HG03175 (cell line): ENCODE results near the gene ZNF239.
"Not testable (repeated sequence)": the region's sequence is repeated elsewhere in the genome, so short reads cannot be mapped to it uniquely, and the experiment has no call there.

Experiments
- ATAC-seq: cut with Tn5 transposase; IDR thresholded peaks from one replicate; pipeline ENCODE4 v1.9.1; 2021; ENCODE audit warnings: mild to moderate bottlenecking, moderate library complexity; ENCODE audit not compliant: unreplicated experiment

The ZNF239 gene

DNA sequence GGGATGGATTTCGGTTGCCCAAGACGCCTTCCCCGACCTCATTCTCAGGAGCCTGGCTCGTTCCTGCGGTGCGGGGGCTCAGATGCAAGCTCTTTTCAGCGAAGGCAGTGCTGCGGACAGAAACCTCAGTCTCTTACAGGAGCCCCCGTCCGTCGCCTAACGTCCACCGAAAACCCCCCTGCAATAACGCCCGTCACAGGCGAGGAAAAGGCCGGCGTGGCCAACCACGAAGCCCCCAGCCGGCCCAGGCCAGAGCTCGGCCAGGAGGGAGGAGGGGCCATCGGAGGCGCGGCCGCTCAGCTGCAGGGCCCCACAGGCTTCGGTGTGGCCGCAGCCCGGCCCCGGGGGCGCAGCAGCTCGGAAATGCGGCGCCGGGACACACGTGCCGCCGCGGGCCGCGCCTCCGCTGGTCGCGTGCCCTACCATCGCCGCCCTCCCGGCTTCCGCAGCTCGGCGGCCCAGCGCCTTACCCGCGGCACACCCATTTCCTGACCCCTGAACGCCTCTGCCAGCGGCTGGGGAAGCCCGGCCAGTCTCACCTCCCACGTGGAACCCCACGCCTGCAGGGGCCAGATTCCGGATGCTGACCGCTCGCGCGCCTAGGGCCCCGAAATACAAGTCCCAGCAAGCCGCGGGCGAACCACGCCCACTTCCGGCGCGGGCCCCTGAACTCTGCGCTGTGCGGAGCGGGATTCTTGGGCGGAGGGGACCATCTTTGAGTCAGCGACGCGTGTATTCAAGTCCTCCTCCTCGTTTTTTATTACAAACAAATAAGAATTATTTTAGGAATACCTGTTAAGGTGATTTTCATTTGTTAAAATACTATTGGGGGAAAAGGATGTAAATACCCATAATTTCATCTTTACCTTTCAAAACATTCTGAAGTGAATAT is at the start of gene ZNF239:
TSS of gene ZNF239 (minus strand) at position 616 of the 892 bp plus-strand sequence. CDS start 16,537 bp downstream, outside the sequence.
- ATAC-seq, result peak; percentile 85

DNA sequence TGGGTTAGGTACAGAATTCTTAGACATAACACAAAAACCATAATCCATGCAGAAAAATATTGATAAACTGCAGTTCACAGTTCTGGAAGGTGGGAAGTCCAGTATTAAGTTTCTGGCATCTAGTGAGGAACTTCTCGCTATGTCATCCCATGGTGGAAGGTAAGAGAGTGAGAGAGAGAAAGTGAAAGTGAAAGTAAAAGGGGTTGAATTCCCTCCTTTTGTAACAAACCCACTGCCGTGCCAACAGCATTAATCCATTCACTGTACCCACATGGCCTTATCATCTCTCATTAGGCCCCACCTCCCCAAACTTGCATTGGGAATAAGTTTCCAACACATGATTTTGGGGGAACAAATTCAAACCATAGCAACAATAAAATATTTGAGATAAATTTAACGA is 48.9 kb upstream of the ZNF239 start:
- no peak for ATAC-seq

DNA sequence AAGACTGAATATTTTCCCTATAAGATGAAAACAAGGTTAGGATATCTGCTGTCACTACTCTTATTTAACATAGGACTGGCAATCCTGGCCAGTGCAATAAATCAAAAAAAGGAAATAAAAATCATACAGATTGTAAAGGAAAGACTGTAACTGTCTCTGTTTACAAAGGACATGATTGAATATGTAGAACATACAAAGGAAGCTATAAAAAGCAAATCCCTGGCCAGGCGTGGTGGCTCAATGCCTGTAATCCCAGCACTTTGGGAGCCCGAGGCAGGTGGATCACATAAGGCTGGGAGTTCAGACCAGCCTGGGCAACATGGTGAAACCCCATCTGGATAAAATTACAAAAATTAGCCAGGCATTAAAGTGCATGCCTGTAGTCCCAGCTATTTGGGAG is 47.6 kb upstream of the ZNF239 start:
- no peak for ATAC-seq

DNA sequence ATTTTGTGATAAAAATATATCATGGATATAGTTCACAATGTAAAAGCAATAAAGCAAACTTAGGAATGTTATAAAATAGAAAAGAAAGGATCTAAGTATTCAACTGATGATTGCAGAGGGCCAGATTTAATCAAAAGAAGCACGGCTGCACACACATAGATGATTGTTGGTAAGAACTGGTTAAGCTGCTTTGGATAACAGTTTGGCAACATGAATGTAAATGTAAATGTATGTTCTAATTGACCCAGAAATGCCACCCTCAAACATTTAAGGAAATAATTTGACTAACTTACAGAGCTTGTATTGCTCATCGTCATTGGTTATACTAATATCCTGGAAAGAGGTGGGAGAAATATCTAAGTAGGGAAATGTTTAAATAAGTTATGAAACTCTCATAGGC is 45.0 kb upstream of the ZNF239 start:
- no peak for ATAC-seq

DNA sequence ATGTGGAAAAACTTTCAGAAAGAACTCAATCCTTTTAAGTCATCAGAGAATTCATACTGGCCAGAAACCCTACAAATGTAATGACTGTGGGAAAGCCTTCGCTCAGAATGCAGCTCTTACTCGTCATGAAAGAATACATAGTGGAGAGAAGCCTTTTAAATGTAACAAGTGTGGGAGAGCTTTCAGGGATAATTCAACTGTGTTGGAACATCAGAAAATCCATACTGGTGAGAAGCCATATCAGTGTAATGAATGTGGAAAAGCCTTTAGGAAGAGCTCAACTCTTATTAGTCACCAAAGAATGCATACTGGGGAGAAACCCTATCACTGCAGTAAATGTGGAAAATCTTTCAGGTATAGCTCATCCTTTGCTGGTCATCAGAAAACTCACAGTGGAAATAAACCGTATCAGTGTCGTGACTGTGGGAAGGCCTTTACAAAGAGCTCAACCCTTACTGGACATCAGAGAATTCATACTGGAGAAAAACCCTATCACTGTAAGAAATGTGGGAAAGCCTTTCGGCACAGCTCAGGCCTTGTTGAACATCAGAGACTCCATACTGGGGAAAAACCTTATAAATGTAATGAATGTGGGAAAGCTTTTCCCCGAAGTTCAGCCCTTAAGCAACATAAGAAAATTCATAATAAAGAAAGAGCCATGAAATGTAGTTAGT is 42.4 kb upstream of the ZNF239 start:
- no peak for ATAC-seq

DNA sequence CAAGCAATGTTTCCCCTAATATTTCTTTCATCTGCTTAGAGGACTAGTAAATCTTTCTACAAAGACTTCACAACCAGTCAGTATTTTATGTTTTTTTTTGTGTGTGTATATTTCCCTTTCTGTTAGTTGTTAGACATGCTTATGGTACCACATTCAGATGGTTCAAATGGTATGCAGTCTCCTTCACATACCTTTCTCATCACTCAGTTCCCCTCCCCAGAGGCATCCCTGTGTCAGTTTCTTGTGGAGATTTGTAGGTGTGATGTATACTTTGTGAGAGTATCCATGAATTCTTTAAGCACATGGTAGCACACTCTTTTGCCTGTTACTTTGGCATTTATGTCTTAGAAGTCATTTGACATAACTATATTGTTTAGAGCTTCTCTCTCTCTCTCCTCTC is 36.2 kb upstream of the ZNF239 start:
- ATAC-seq, result no peak

DNA sequence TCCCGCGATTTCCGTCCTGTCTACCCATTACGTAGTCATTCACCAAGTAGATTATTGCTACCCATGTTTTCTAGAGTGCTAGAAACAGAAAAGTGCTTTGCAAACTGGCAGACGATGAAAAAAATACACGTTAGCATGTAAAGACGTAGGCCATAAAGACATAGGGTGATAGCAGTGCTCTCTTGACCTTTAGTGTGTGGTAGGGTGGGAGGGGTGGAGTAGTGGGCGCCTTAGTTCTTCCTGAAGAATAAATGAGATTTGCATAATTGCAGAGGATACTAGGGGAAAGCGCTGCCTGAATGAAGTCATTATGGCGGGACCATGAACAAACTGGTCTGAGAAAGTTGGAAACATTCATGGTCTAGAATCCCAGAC is 32.8 kb upstream of the ZNF239 start:
- no peak for ATAC-seq

DNA sequence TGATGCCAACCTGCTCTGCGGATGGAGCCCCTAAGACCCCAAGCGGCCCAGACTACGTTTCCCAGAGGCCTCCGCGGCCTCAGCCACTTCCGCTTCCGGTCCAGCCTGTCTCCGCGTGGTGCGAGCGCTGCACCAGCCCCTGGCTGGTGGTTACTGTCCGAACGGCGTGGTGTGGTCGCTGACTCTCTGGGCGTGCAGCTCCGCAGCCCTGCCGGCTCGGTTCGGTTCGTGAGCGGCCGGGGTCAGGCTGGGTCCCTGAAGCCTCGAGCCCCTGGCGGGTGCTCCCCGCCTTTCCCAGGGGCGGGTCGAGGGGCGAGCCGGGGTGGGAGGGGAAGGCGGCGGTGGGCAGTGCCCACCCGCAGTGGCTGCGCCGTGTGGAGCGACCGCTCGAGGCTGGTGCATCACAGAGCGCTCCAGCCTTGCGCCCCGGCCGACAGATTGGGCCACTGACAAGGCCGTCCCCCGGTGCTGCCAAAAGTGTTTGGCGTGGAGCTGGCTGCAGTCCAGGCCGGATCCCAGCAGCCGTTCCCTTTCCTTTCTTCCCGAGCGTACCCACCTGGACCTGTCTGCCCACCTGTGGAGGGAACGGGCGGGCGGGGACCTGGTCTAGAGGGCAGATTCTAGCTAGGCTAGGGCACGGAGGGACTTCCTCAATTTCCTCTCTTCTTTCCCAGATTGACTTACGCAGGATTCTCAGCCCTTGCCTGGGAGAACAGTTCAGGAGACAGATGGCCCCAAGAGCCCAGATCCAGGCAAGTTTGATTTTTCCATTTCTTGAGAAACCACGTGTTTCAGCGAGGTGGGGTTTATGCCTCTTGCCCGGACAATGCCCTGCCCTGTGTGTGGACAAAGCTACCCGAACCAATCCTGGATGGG is 32.1 kb upstream of the ZNF239 start, which contains the start of gene ZNF485:
TSS of gene ZNF485 (plus strand) at position 116 of the 876 bp plus-strand sequence. CDS start at position 729, 613 bp downstream.
- peak; percentile 99 for ATAC-seq

DNA sequence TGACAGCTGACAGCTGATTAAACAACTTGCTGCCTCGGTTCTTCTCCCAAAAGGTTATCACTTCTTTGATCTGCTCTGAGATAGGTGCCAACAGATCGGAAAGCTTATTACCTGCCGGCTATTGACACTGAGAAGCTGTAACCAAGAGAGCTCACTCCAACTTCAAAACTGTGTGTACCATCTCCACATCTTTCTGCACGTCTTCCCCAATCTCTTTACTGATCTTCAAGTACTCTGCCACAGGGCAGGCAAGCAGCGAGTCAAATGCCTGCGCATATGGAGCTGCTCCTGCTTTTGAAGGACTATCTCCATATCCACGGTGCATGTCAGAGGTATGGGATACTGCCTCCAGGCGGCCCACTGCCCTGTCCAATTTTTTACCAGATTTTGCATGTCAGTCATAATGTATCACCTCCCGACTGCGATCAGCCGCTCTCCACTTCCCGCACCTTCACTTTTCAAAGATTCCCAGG is 31.5 kb upstream of the ZNF239 start:
- peak; percentile 13 for ATAC-seq

DNA sequence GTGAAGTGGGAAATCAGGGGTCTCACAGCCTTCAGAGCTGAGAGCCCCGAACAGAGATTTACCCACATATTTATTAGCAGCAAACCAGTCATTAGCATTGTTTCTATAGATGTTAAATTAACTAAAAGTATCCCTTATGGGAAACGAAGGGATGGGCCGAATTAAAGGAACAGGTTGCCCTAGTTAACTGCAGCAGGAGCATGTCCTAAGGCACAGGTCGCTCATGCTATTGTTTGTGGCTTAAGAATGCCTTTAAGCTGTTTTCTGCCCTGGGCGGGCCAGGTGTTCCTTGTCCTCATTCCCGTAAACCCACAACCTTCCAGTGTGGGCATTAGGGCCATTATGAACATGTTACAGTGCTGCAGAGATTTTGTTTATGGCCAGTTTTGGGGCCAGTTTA is 27.2 kb upstream of the ZNF239 start:
- ATAC-seq, result not testable (repeated sequence)

DNA sequence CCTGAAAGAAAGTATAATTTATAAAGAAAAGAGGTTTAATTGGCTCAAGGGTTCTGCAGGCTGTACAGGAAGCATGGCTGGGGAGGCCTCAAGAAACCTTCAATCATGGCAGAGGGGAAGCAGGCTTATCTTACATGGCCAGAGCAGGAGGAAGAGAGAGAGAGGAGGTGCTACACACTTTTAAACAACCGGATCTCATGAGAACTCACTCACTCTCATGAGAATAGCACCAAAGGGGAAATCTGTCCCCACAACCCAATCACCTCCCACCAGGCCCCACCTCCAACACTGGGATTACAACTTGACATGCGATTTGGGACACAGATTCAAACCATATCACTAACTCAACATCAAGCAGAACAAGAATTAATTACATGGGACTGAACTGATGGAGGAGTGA is 24.9 kb upstream of the ZNF239 start:
- ATAC-seq, result no peak

DNA sequence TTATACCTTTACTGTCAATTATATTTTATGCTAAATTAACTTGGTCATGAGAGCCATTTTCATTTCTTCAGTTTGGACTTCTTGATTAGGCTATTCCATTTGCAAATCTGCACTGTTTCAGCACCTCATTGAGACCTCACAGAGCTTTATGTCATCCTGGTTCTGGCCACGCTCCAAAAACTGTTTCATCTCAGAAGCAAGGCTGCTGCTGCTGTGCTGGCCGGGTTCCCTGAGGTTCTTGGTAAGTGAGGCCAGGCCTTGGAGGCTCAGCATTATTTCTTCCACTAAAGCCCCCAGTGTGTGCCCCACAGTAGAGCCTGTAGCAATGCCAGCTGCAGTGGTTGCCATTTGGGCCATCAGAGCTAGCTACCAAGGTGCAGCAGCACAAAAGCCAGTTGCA is 24.0 kb upstream of the ZNF239 start:
- ATAC-seq, result no peak

DNA sequence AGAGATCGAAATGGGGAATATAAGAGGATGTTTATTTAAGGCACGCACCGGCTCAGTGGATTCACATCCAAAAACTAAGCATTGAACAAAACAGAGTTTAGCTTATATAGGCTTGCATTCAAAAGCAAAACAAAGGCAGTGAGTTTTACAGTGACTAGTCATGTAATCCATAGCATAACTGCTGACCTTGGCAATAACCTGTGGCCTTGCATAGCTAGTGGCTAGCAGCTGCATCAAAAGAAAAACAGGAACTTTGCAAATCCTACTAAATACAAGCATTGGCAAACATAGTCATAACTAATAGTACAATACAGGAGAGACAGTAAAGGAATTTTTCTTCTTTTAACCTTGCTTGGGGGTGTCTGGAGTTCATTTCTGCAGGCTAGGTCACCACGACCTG is 22.1 kb upstream of the ZNF239 start:
- no peak for ATAC-seq

DNA sequence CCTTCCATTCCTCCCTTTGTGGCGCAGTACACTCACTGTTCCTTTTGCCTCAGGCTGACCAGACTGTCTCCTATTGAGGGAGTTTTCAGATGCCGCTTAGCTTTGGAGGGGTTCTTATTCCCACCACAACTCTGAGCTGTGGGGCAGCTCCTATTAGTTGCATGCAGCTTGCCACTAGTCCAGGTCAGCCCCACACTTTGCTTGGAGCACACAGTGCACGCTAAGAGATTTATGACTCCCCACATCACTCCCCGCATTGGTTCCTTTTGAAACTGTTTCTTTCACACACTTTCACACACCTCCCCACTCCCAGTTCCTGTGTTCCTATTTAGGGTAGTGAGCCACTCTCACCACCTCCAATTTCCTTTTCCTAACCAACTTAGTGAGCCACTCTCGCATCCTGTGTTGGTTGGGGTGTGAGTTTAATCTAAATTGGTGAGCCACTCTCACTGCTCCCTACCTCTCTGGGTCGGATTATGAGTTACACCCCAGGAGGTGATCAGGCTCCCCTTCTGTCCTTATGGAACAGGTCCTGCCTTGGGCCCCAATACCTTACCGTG is 21.4 kb upstream of the ZNF239 start:
- peak; percentile 43 for ATAC-seq

DNA sequence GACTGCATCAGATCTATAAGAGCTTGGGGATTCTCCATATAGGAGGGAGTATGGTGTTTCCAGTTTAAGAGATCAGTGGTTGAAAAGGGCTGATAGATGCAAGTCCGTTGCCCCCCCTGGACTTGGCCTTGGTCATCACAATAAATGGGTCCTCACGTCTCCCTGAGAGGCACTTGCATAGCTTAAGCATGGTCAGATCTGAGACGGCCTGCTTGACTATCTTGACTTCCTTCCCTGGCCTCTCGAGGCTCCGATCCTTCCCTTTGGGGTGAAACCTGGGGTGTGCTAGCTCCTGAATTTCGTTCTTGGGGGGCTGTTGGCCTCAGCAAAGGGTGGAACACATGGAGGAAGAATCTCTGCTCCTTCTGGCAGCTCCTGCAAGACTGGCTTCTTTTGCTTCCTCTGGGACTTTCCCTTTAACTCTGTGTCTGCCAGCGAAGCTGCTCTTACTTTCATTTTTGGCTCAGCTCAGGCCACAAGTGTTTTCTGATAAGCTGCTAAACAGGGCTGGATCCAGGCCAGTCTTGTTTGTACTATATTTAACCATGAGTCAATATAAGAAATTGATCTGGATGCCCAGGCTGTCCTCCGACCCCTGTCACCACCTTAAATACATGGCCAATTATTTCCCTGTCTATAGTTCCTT is 20.7 kb upstream of the ZNF239 start:
- ATAC-seq, result peak; percentile 95

DNA sequence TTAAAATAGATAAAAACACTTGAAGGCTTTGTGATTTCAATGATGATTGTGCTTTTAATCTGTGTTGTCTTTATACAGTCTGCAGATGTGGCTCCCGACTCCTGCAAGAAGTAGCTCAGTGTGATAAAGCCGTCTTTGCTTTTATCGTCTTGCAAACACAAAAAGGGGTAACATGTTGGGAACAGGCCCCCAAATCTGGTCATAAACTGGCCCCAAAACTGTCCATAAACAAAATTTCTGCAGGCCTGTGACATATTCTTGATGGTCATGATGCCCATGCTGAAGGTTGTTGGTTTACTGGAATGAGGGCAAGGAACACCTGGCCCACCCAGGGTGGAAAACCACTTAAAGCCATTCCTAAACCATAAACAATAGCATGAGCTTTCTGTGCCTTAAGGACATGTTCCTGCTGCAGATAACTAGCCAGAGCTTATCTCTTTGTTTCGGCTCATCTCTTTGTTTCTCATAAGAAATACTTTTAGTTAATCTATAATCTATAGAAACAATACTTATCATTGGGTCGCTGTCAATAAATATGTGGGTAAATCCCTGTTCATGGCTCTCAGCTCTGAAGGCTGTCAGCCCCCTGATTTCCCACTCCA is 17.0 kb upstream of the ZNF239 start:
- no peak for ATAC-seq

DNA sequence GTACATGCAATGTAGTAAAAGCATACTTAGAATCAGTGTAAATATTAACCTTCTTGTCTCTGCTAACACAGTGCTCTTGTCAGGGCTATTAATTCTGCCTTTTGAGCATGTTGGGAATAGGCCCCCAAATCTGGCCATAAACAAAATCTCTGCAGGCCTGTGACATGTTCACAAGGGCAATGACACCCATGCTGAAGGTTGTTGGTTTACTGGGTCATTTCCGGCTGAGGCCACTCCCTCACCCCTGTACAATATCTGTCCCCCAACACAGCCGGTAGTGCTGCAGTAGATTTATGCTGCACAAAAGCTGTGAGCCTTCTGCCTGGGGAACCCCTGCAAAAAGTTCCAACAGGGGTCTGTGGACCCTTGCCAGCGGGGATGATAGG is 12.3 kb upstream of the ZNF239 start:
- not testable (repeated sequence) for ATAC-seq

DNA sequence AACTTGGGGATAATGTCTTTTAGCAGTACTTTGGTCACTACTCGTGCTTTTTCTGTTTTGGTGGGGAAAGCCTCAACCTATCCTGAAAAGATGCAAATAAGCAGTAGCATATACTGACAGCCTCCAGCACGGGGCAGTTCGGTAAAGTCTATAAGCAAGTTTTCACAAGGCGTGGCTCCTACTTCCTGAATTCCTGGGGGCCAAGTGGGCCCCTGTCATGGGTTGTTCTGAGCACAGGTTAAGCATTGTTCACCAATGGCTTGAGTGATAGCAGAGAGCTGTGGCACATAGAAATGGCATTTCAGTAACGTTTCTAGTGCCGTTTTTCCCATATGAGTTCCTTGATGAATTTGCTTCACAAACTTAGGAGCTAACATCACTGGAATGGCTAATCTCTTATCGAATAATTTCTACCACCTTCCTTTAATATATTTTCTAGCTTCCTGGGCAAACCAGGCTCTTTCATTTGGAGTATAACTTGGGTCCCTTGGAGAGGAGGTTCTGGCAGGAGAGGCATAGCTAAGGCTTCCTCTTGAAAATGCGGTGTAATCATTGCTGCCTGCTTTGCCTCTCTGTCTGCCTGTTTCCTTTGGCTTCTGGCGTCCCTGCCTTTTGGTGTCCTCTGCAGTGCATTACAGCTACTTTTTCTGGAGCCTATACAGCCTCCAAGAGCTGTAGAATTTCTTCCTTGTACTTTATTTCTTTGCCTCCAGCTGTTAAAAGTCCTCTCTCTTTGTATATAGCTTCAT is 11.7 kb upstream of the ZNF239 start:
- no peak for ATAC-seq

DNA sequence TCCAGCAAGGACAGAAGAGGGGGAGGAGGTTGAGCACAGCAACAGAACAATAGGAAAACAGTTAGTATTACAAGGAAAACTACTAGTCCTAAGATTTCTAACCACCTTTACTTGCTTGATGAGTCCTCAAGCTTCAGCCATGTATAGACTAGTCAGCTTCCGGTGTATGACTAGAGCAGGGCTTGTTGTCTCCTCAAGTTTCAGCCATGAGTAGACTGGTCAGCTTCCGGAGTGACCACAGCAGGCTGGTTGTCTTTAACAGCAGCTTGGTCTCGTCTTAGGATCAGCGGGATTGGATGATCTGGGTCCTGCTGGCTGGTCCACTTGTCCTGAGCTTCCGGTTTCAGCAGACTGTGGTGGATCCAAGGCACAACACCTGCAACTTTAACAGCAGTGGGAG is 10.6 kb upstream of the ZNF239 start:
- ATAC-seq, result no peak
